HepG2 (cell line): Measurements from ENCODE around the gene FHIT. TPM values are rescaled to one million over a fixed set of nuclear protein-coding genes. Genes with fewer than 3 reads are reported as not detected.

Source experiments
- ATAC-seq: fragments of 200-7000 bp; cut with Tn5 transposase; 3 replicates; pipeline ENCODE4 v1.9.1; 2020; ENCODE audit warnings: mild to moderate bottlenecking, moderate library complexity
- BruUV-seq: library from RNA; stranded (reverse); fragments of 400-500 nt; replicated peaks from 2 replicates; lab custom pipeline; 2021; lab: Mats Ljungman, UMichigan
- CTCF ChIA-PET: fragments of 300-600 bp; formaldehyde crosslinking; extraction: SDS; loops from one replicate; lab custom pipeline; 2021; ENCODE audit warnings: low total read pairs, inconsistent platforms, low intra/inter-chr PET ratio; lab: Yijun Ruan, JAX
- POLR2A ChIA-PET: fragments of 350-600 bp; sonication (Branson Sonifier 250); formaldehyde crosslinking; loops from one replicate; lab custom pipeline; 2020; ENCODE audit warnings: antibody characterized with exemption, inconsistent platforms; lab: Yijun Ruan, JAX
- DNase-seq: peaks from one replicate; pipeline ENCODE4 v3.0.0-alpha.2; 2015; ENCODE audit warnings: low spot score
- FAIRE-seq: peaks from 3 replicates; lab custom pipeline; 2011; peaks lifted over from hg19 to GRCh38; lab: Jason Lieb, UNC
- H2AFZ ChIP-seq: one replicate; pipeline ENCODE4 v1.6.1; 2011; ENCODE audit warnings: low read length, inconsistent platforms
- H3K27ac ChIP-seq: fragments of 300-600 bp; 3 replicates; pipeline ENCODE4 v1.8.0; 2011; ENCODE audit warnings: mixed run types, mild to moderate bottlenecking, mixed read lengths, low read length, inconsistent platforms; ENCODE audit not compliant: insufficient read depth; ENCODE audit errors: extremely low read length
- H3K27me3 ChIP-seq, 2 experiments: fragments of 200-600 bp in 1 of 2; 2 replicates in 1 of 2; 3 replicates in 1 of 2; pipeline versions ENCODE4 v1.6.0 to v1.8.0; 2011; ENCODE audit warnings: low read length in 2 of 2, mild to moderate bottlenecking in 2 of 2, moderate library complexity in 2 of 2, inconsistent platforms in 1 of 2; ENCODE audit not compliant: insufficient read depth in 2 of 2, control insufficient read depth in 1 of 2
- H3K36me3 ChIP-seq, 2 experiments: fragments of 200-600 bp in 1 of 2; replicated peaks in 1 of 2; 2 replicates in 1 of 2; 3 replicates in 1 of 2; pipeline versions ENCODE4 v1.5.1 to v1.8.0; 2011; ENCODE audit warnings: low read length in 2 of 2, inconsistent platforms in 1 of 2; ENCODE audit not compliant: insufficient read depth in 2 of 2, control insufficient read depth in 1 of 2
- H3K4me1 ChIP-seq: 2 replicates; pipeline ENCODE4 v1.5.1; 2012; ENCODE audit warnings: low read length, inconsistent platforms; ENCODE audit not compliant: insufficient read depth
- H3K4me2 ChIP-seq: 2 replicates; pipeline ENCODE4 v1.6.0; 2011; ENCODE audit warnings: low read depth, low read length, inconsistent platforms
- H3K4me3 ChIP-seq, 3 experiments: fragments of 200-600 bp in 1 of 3; sonication (generic), shearing (Covaris generic) in 1 of 3; replicated peaks in 1 of 3; 2 replicates each; pipeline ENCODE4 v1.5.1; 2011 to 2016; ENCODE audit warnings: low read length in 3 of 3, inconsistent platforms in 2 of 3, low read depth in 2 of 3, mild to moderate bottlenecking in 2 of 3, control low read depth in 1 of 3, mixed read lengths in 1 of 3; ENCODE audit not compliant: insufficient read depth in 1 of 3
- H3K79me2 ChIP-seq: one replicate; pipeline ENCODE4 v1.6.1; 2011; ENCODE audit warnings: low read length, inconsistent platforms; ENCODE audit not compliant: insufficient read depth
- H3K9ac ChIP-seq: 2 replicates; pipeline ENCODE4 v1.6.0; 2011; ENCODE audit warnings: mild to moderate bottlenecking, low read depth, low read length, inconsistent platforms; ENCODE audit not compliant: insufficient read depth
- H3K9me3 ChIP-seq: 2 replicates; pipeline ENCODE4 v1.5.1; 2012; ENCODE audit warnings: mild to moderate bottlenecking, low read length
- H4K20me1 ChIP-seq: 2 replicates; pipeline ENCODE4 v1.6.0; 2011; ENCODE audit warnings: inconsistent platforms, mild to moderate bottlenecking, low read length, moderate library complexity; ENCODE audit not compliant: insufficient read depth
- BHLHE40 ChIP-seq: IDR thresholded peaks from 2 replicates; pipeline ENCODE4 v1.6.1; 2011; ENCODE audit warnings: low read length, improper control_type of control experiment
- HNRNPK ChIP-seq: fragments of 200-400 bp; formaldehyde crosslinking; IDR thresholded peaks from 2 replicates; pipeline ENCODE4 v1.6.1; 2018; ENCODE audit warnings: low read length, low read depth, moderate library complexity, mild to moderate bottlenecking; ENCODE audit not compliant: poor library complexity, severe bottlenecking
- KLF6 ChIP-seq: IDR thresholded peaks from 2 replicates; pipeline ENCODE4 v1.8.0; 2016; ENCODE audit warnings: missing biosample characterization, missing genetic modification reagents
- NR2C2 ChIP-seq: sonication (generic); formaldehyde crosslinking; IDR thresholded peaks from 2 replicates; pipeline ENCODE4 v1.4.0; 2020; ENCODE audit warnings: missing genetic modification reagents, mild to moderate bottlenecking, moderate library complexity, borderline replicate concordance
- RFX3 ChIP-seq: IDR thresholded peaks from 2 replicates; pipeline ENCODE4 v1.6.1; 2016; ENCODE audit warnings: missing biosample characterization, missing genetic modification reagents
- SAP130 ChIP-seq: IDR thresholded peaks from 2 replicates; pipeline ENCODE4 v1.6.1; 2016; ENCODE audit warnings: low read depth
- TERF1 ChIP-seq: sonication (generic); formaldehyde crosslinking; IDR thresholded peaks from 2 replicates; pipeline ENCODE4 v1.8.0; 2022; ENCODE audit warnings: mild to moderate bottlenecking, missing genetic modification reagents, moderate library complexity
- ZNF10 ChIP-seq: sonication (generic); formaldehyde crosslinking; IDR thresholded peaks from 2 replicates; pipeline ENCODE4 v1.4.0; 2020; ENCODE audit warnings: mild to moderate bottlenecking, low read depth, missing genetic modification reagents, borderline replicate concordance
- ZNF280D ChIP-seq: sonication (generic); formaldehyde crosslinking; IDR thresholded peaks from 2 replicates; pipeline ENCODE4 v1.5.1; 2020; ENCODE audit warnings: mild to moderate bottlenecking, missing genetic modification reagents
- in situ Hi-C: cut with HindIII; loops from 2 replicates; pipeline ENCODE4 v1.10.0; 2017; ENCODE audit warnings: low pct_unique_long_range_greater_than_20kb; ENCODE audit not compliant: extremely low pct_ligation_motif_present
- intact Hi-C: fragments of 100-400 bp; cut with micrococcal nuclease; formaldehyde crosslinking; loops from one replicate; pipeline ENCODE4 v1.10.0; 2022; ENCODE audit not compliant: unreplicated experiment
- polyA plus RNA-seq, 8 experiments: library from polyadenylated mRNA; depleted of rRNA in 3 of 8; stranded (reverse) in 7 of 8; unstranded in 1 of 8; fragments of >200 nt; fragmentation: Illumina TruSeq in 4 of 8; extraction: Trizol in 4 of 8; gene quantifications; 2 replicates each; pipeline versions ENCODE4 v1.2.1 to v1.2.3, GENCODE V29; 2011 to 2016; ENCODE audit warnings: low read depth in 4 of 8, missing spikeins in 1 of 8, mixed read lengths in 1 of 8; ENCODE audit not compliant: insufficient read depth in 1 of 8
- total RNA-seq, 5 experiments: library from RNA; depleted of rRNA; stranded (reverse); fragments of >200 nt; fragmentation: Illumina TruSeq; extraction: Trizol; gene quantifications; 2 replicates each; pipeline ENCODE4 v1.2.3, GENCODE V29; 2016; ENCODE audit warnings: low read depth in 1 of 5

Gene FHIT
- total and polyA plus RNA-seq, 2 of the 13 experiments (the other 11 are each of a cell fraction or from before 2014, with no cell fraction given): 4.0 to 4.6 TPM

- TF ChIP-seq KLF6 (CRISPR knock-in tag) (no peak), ZNF10 (CRISPR knock-in tag) (no peak), HNRNPK (no peak), TERF1 (no peak), RFX3 (CRISPR knock-in tag) (no peak), SAP130 (CRISPR knock-in tag) (no peak), ZNF280D (CRISPR knock-in tag) (no peak), BHLHE40 (no peak), NR2C2 (CRISPR knock-in tag) (no peak)
- H4K20me1 ChIP-seq: no peaks in the 10 kb centered on the region
- no peak for FAIRE-seq
- no TSS peak for BruUV-seq
- in situ Hi-C loops (no loop called here), intact Hi-C loops (no loop called here)
- ChIA-PET POLR2A (no interaction called here), CTCF (no interaction called here)
- ATAC-seq: no peak
- H3K4me3 ChIP-seq: no peak overlapping the region
- DNase-seq: no peak
- H3K9me3 ChIP-seq: no peaks in the 10 kb centered on the region
- H3K4me2 ChIP-seq: no peak overlapping the region
- H2AFZ ChIP-seq: no peak overlapping the region
- H3K27ac ChIP-seq: no peak overlapping the region
- no peaks in the 10 kb centered on the region for H3K27me3 ChIP-seq
- H3K9ac ChIP-seq: no peak overlapping the region
- no peaks in the 10 kb centered on the region for H3K36me3 ChIP-seq
- no peaks in the 10 kb centered on the region for H3K79me2 ChIP-seq
- no peaks in the 10 kb centered on the region for H3K4me1 ChIP-seq
Observed at GRCh38 chr3:60364475-60364874, 886.8 kb downstream of the FHIT start.
